Right lobe of liver (tissue), 6 donors: ENCODE measurements around the gene SLITRK4. TPM values are rescaled to one million over a fixed set of nuclear protein-coding genes. Genes with fewer than 3 reads are reported as not detected.

Experiments
- ATAC-seq, 4 donors: fragments of 200-7000 bp; cut with Tn5 transposase; one replicate each; pipeline ENCODE4 v1.9.1; 2020; ENCODE audit warnings: mild to moderate bottlenecking in 4 of 4, moderate library complexity in 4 of 4
- DNase-seq, 3 donors: peaks; one replicate each; pipeline ENCODE4 v3.0.0-alpha.2; 2020
- H3K27ac ChIP-seq, 3 donors: fragments of 200-600 bp; one replicate each; pipeline ENCODE4 v1.8.0; 2022
- H3K27me3 ChIP-seq, 2 donors: fragments of 200-600 bp; one replicate each; pipeline ENCODE4 v1.8.0; 2022
- H3K36me3 ChIP-seq, 4 donors: fragments of 200-600 bp; sonication (generic) in 1 of 4; one replicate each; pipeline versions ENCODE4 v1.5.1 to v1.8.0; 2017 to 2022; ENCODE audit warnings: control low read depth in 1 of 4
- H3K4me1 ChIP-seq, 4 donors: fragments of 200-600 bp; sonication (generic) in 1 of 4; one replicate each; pipeline versions ENCODE4 v1.5.1 to v1.8.0; 2017 to 2022; ENCODE audit warnings: control low read depth in 1 of 4
- H3K4me3 ChIP-seq, 3 donors: fragments of 200-600 bp; one replicate each; pipeline ENCODE4 v1.8.0; 2022
- H3K9me3 ChIP-seq, 4 donors: fragments of 200-600 bp; sonication (generic) in 1 of 4; one replicate each; pipeline versions ENCODE4 v1.5.1 to v1.8.0; 2017 to 2022; ENCODE audit warnings: control low read depth in 1 of 4
- POLR2A ChIP-seq: fragments of 450-650 bp; IDR thresholded peaks from one replicate; pipeline ENCODE4 v1.6.1; 2017; ENCODE audit warnings: antibody characterized with exemption, mild to moderate bottlenecking
- WGBS: methylation state at CpG from one replicate; pipeline ENCODE4 v1.1.6; 2018; ENCODE audit warnings: low coverage, low lambda C conversion rate; ENCODE audit not compliant: insufficient coverage; ENCODE audit errors: missing lambda C conversion rate; 5-methylcytosine and 5-hydroxymethylcytosine counted together
- intact Hi-C, 2 donors: fragments of 100-400 bp; cut with DNase I; formaldehyde crosslinking; loops; one replicate each; pipeline versions ENCODE4 v1.11.2 to v1.14.1; 2022
- total RNA-seq, 6 experiments: library from RNA; depleted of rRNA in 2 of 6; stranded (reverse); fragments of >200 nt in 2 of 6; fragmentation: NEBNext Ultra II Directional in 3 of 6; extraction: Animal tissue kit (Norgen Biotek cat#: 25700) in 3 of 6; gene quantifications; one replicate each; pipeline versions ENCODE4 v1.1.0 to v1.2.4, GENCODE V29; 2016 to 2023
- TF ChIP-seq, protein P1 (sequence below), 4 donors: fragments of 200-600 bp in 3 of 4; fragments of 450-650 bp in 1 of 4; IDR thresholded peaks; one replicate each; pipeline versions ENCODE4 v1.5.1 to v1.8.0; 2016 to 2022; ENCODE audit warnings: antibody characterized with exemption in 4 of 4, mild to moderate bottlenecking in 2 of 4
- donor health status: DM: no; HTN: yes; CAD: no.
- donor health status: DM: no; HTN: no; CAD: no.
- donor health status: DM: no; HTN: no; CAD: no.
- donor health status: DM: no; HTN: yes; CAD: no.
- donor health status: DM: no; HTN: yes; CAD: no.

Gene SLITRK4
- total RNA-seq, 6 experiments from 2014 or later, result 0.02 to 0.43 (median 0.09) TPM; not detected in 1

DNA sequence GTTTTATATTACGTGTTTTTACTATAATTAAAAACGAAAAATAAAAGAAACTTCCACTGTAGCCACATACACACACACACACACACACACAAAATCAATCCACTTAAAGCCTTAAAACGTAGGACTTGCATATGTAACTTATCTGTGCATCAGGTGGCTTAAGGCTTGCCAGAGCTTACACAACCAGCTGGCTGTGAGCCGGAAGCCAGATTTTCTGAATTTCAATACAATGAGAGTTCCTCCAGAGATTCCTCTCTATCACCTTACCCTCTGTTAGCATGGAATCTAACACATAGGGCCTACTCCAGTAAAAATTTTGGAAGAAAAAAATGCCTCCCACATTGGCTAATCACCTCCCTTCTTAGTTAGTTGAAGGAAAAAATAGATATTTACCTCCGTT is 27.9 kb upstream of the SLITRK4 start:
- DNase-seq (no peak), ATAC-seq (no peak)
- Histone ChIP-seq H3K27me3 (no peaks in the 10 kb centered on the region), H3K4me1 (no peaks in the 10 kb centered on the region), H3K9me3 (no peaks in the 10 kb centered on the region), H3K36me3 (no peaks in the 10 kb centered on the region), H3K4me3 (no peak overlapping the region), H3K27ac (no peak overlapping the region)
- 47% methylated on average over 5 of the region's 5 CpGs for WGBS
- intact Hi-C loops, result no loop called here
- TF ChIP-seq POLR2A, result no peak
- TF ChIP-seq, protein P1, sequence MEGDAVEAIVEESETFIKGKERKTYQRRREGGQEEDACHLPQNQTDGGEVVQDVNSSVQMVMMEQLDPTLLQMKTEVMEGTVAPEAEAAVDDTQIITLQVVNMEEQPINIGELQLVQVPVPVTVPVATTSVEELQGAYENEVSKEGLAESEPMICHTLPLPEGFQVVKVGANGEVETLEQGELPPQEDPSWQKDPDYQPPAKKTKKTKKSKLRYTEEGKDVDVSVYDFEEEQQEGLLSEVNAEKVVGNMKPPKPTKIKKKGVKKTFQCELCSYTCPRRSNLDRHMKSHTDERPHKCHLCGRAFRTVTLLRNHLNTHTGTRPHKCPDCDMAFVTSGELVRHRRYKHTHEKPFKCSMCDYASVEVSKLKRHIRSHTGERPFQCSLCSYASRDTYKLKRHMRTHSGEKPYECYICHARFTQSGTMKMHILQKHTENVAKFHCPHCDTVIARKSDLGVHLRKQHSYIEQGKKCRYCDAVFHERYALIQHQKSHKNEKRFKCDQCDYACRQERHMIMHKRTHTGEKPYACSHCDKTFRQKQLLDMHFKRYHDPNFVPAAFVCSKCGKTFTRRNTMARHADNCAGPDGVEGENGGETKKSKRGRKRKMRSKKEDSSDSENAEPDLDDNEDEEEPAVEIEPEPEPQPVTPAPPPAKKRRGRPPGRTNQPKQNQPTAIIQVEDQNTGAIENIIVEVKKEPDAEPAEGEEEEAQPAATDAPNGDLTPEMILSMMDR (IDR thresholded peaks at IDR 0.05), result no peak

DNA sequence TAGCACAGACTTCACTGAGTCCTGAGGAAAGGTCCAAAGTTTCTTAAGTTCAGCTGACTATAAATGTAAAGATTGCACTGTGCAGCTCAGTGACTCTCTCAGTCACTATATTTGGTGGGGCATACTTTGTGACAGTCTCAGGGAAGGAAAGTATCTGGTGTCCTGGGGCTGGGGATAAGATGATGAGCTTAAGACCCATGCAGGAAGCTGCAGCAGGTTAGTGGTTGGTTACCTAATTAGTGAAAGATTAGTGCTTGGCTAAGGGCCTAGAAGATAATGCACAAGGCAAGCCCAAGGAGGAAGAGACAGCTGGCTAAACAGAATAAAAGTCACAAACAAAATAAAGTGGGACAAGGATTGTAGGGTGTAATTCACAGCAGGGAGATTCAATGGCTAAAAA is 25.4 kb upstream of the SLITRK4 start:
- TF ChIP-seq, protein P1 (IDR thresholded peaks at IDR 0.05), result no peak
- no peak for TF ChIP-seq POLR2A
- no peak for ATAC-seq
- Histone ChIP-seq H3K27ac (no peak overlapping the region), H3K9me3 (no peaks in the 10 kb centered on the region), H3K4me1 (no peaks in the 10 kb centered on the region), H3K4me3 (no peak overlapping the region), H3K27me3 (no peaks in the 10 kb centered on the region), H3K36me3 (no peaks in the 10 kb centered on the region)
- intact Hi-C loops, result no loop called here
- DNase-seq, result no peak

DNA sequence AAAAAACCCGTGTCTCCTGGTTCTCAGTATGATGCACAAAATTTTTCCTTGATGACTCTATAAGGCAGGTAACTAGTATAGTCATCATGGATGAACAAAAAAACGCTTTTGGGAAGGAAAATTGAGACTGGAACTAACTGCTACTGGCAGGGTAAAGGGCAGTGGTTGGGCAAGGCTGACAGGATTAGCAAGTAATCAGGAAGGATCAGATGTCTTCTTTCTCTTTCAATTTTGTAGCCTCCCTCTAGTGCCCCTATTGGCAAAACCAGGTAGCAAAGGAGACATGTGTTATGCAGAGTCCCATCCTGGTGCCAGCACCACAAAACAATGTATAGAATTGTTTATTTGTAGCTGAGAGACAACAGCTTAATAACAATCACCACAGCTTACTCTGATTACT is 12.8 kb upstream of the SLITRK4 start:
- H3K27me3 ChIP-seq, result peaks cover 0 to 6% of the 10 kb centered on the region in 2 donors
- TF ChIP-seq, protein P1 (IDR thresholded peaks at IDR 0.05), result peak; percentile 9 to 33 (median 28)
- TF ChIP-seq POLR2A, result no peak
- no peaks in the 10 kb centered on the region for H3K9me3 ChIP-seq
- ATAC-seq, result peak; percentile 58 to 88 (median 76)
- no peak for DNase-seq
- no peaks in the 10 kb centered on the region for H3K4me1 ChIP-seq
- no peak overlapping the region for H3K4me3 ChIP-seq
- no peak overlapping the region for H3K27ac ChIP-seq
- intact Hi-C loops, result no loop called here
- 20% methylated on average over 2 of the region's 2 CpGs for WGBS
- no peaks in the 10 kb centered on the region for H3K36me3 ChIP-seq

DNA sequence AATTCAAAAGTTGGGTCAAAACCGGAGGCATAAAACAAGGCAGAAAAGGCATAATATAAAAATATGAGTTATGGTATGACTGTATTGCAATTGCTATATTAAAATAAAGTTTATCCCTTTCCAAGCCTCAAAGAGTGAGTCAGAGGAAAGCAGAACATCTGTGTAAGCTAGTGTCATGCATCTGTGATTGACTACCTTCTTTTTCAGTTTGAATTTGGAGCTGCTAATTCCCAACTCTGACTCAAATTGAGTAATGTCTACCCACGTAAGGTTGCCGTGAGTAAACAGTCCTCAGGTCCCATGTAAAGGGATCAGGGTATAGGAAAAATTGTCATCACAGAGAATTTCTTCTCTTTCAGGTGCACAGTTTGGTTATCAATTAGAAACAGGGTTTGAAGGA is 6.5 kb upstream of the SLITRK4 start:
- no peaks in the 10 kb centered on the region for H3K9me3 ChIP-seq
- no peaks in the 10 kb centered on the region for H3K36me3 ChIP-seq
- 39% methylated on average over 3 of the region's 3 CpGs for WGBS
- H3K27me3 ChIP-seq, result peaks cover 0 to 6% of the 10 kb centered on the region in 2 donors
- H3K4me1 ChIP-seq, result no peaks in the 10 kb centered on the region
- ATAC-seq (no peak), DNase-seq (no peak)
- TF ChIP-seq, protein P1 (IDR thresholded peaks at IDR 0.05), result no peak
- no peak for TF ChIP-seq POLR2A
- H3K27ac ChIP-seq, result no peak overlapping the region
- H3K4me3 ChIP-seq, result no peak overlapping the region
- intact Hi-C loops, result no loop called here

DNA sequence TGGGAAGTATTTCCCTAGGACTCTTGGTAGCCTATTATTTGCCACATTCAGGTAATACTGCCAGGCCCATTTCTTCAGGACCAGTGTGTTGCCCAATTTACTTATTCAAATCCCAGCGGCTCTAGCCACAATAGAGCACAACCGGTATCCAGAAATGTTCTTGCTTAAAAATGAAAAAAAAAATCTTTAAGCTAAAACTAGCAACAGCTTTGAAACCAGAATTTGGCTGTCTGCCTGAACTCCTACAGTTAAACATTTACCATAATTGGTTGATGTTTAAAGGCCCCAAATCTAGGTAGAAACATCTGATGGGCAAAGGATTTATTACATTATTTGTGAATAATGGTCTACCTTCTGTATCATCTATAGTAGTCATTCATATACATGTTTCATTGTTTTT is 930 bp upstream of the SLITRK4 start:
- DNase-seq, result no peak
- Histone ChIP-seq H3K4me3 (no peak overlapping the region), H3K9me3 (no peaks in the 10 kb centered on the region), H3K27me3 (peaks cover 0 to 18% of the 10 kb centered on the region in 2 donors), H3K4me1 (no peaks in the 10 kb centered on the region), H3K27ac (no peak overlapping the region), H3K36me3 (no peaks in the 10 kb centered on the region)
- ATAC-seq, result no peak
- 15% methylated on average over 2 of the region's 2 CpGs for WGBS
- intact Hi-C loops, result no loop called here
- TF ChIP-seq, protein P1 (IDR thresholded peaks at IDR 0.05), result no peak
- no peak for TF ChIP-seq POLR2A
